Stimulated activated CD4-positive, alpha-beta T cell treated with anti-CD3 and anti-CD28 coated beads, Interleukin-15, amount 100 ng/mL, for 48 hours (primary cell): ENCODE data around the gene TULP4.
"Not testable (repeated sequence)": the region's sequence is repeated elsewhere in the genome, so short reads cannot be mapped to it uniquely, and the experiment has no call there.

Source experiments
- DNase-seq, 2 donors: peaks; one replicate each; pipeline ENCODE4 v3.0.0-alpha.2; 2020; ENCODE audit warnings: low read depth in 2 of 2

TULP4 gene

GRCh38 chr6:158468666-158469065 lies 156.4 kb downstream of the TULP4 start:
- DNase-seq, result no peak

GRCh38 chr6:158470023-158470422 lies 157.8 kb downstream of the TULP4 start:
- not testable (repeated sequence) for DNase-seq

GRCh38 chr6:158471339-158471738 lies 159.1 kb downstream of the TULP4 start:
- no peak for DNase-seq

- DNase-seq, result no peak
These were observed 160.2 kb downstream of the TULP4 start for GRCh38 chr6:158472447-158472846.

- no peak for DNase-seq
These were observed 162.7 kb downstream of the TULP4 start for GRCh38 chr6:158474961-158475343.

GRCh38 chr6:158475344-158476302 lies 163.4 kb downstream of the TULP4 start:
- no peak for DNase-seq

GRCh38 chr6:158476389-158476788 lies 164.1 kb downstream of the TULP4 start:
- no peak for DNase-seq

- not testable (repeated sequence) for DNase-seq
These were observed 165.5 kb downstream of the TULP4 start for GRCh38 chr6:158477722-158478121.

GRCh38 chr6:158480989-158481388 lies 168.7 kb downstream of the TULP4 start:
- DNase-seq, result no peak

- DNase-seq, result no peak
These were observed 169.6 kb downstream of the TULP4 start for GRCh38 chr6:158481690-158482473.

GRCh38 chr6:158485431-158485830 lies 173.2 kb downstream of the TULP4 start:
- no peak for DNase-seq

GRCh38 chr6:158487495-158487894 lies 175.2 kb downstream of the TULP4 start:
- no peak for DNase-seq

- peak in 1 of 2 donors; percentile 4 for DNase-seq
These were observed 175.8 kb downstream of the TULP4 start for GRCh38 chr6:158488065-158488464.

GRCh38 chr6:158489441-158489840 lies 177.2 kb downstream of the TULP4 start:
- no peak for DNase-seq

- no peak for DNase-seq
These were observed 180.6 kb downstream of the TULP4 start for GRCh38 chr6:158492881-158493280.

GRCh38 chr6:158496700-158497099 lies 184.4 kb downstream of the TULP4 start:
- DNase-seq, result no peak

- DNase-seq, result no peak
These were observed 185.4 kb downstream of the TULP4 start for GRCh38 chr6:158497620-158498019.

GRCh38 chr6:158498362-158498761 lies 186.1 kb downstream of the TULP4 start:
- DNase-seq, result no peak

- DNase-seq, result no peak
These were observed 187.3 kb downstream of the TULP4 start for GRCh38 chr6:158499601-158500000.

GRCh38 chr6:158500016-158500735 lies 187.9 kb downstream of the TULP4 start:
- no peak for DNase-seq

- no peak for DNase-seq
These were observed 189.3 kb downstream of the TULP4 start for GRCh38 chr6:158501360-158502262.
